Fibroblast of lung (primary cell): ENCODE measurements around the gene EPM2AIP1.

Experiments used
- CTCF ChIP-seq, 2 donors: IDR thresholded peaks in 1 of 2; conservative IDR thresholded peaks in 1 of 2; 1 replicate in 1 of 2; 2 replicates in 1 of 2; pipeline ENCODE4 v1.5.1; 2011 to 2012; ENCODE audit warnings: low read length in 2 of 2, control low read depth in 1 of 2, inconsistent platforms in 1 of 2, low read depth in 1 of 2, mild to moderate bottlenecking in 1 of 2
- EZH2 ChIP-seq: IDR thresholded peaks from 2 replicates; pipeline ENCODE4 v1.5.1; 2012; ENCODE audit warnings: low read length, control low read depth, mild to moderate bottlenecking; ENCODE audit errors: missing control alignments

GRCh38 chr3:36991147-36991546 lies 1.8 kb downstream of the EPM2AIP1 start:
- TF ChIP-seq EZH2 (no peak), CTCF (conservative IDR thresholded peaks at IDR 0.05 in 1 of 2, IDR thresholded peaks at IDR 0.05 in 1 of 2; ENCODE audit: low read depth in 1 of 2, low read length in 2 of 2) (no peak)
